CD14-positive monocyte (primary cell): ENCODE data around the gene FRMPD3. TPM values are rescaled to one million over a fixed set of nuclear protein-coding genes. Genes with fewer than 3 reads are reported as not detected.

ENCODE experiments used
- DNase-seq, 3 donors: peaks; one replicate each; pipeline ENCODE4 v3.0.0-alpha.2; 2011 to 2022
- H2AFZ ChIP-seq: 2 replicates; pipeline ENCODE4 v1.6.0; 2012; ENCODE audit warnings: mild to moderate bottlenecking, low read depth, low read length, inconsistent platforms; ENCODE audit not compliant: insufficient read depth, poor library complexity, severe bottlenecking
- H3K27ac ChIP-seq, 2 donors: 1 replicate in 1 of 2; 2 replicates in 1 of 2; pipeline ENCODE4 v1.5.1; 2012 to 2013; ENCODE audit warnings: low read length in 2 of 2, control low read depth in 1 of 2, inconsistent platforms in 1 of 2, low read depth in 1 of 2, mild to moderate bottlenecking in 1 of 2
- H3K27me3 ChIP-seq, 2 donors: one replicate each; pipeline versions ENCODE4 v1.6.0 to v1.6.1; 2011 to 2013; ENCODE audit warnings: low read length in 2 of 2; ENCODE audit not compliant: control insufficient read depth in 2 of 2, insufficient read depth in 2 of 2
- H3K36me3 ChIP-seq, 2 donors: replicated peaks in 1 of 2; 1 replicate in 1 of 2; 2 replicates in 1 of 2; pipeline versions ENCODE4 v1.5.1 to v1.6.1; 2012 to 2013; ENCODE audit warnings: low read length in 2 of 2, control low read depth in 1 of 2, inconsistent platforms in 1 of 2, mild to moderate bottlenecking in 1 of 2; ENCODE audit not compliant: insufficient read depth in 2 of 2, control insufficient read depth in 1 of 2
- H3K4me1 ChIP-seq, 2 donors: 1 replicate in 1 of 2; 2 replicates in 1 of 2; pipeline versions ENCODE4 v1.5.1 to v1.6.1; 2012 to 2013; ENCODE audit warnings: low read length in 2 of 2, control low read depth in 1 of 2, inconsistent platforms in 1 of 2, mild to moderate bottlenecking in 1 of 2, moderate library complexity in 1 of 2; ENCODE audit not compliant: insufficient read depth in 2 of 2, control insufficient read depth in 1 of 2
- H3K4me2 ChIP-seq: replicated peaks from 2 replicates; pipeline ENCODE3; 2012; ENCODE audit warnings: low read length, moderate library complexity, mild to moderate bottlenecking; ENCODE audit not compliant: poor library complexity, severe bottlenecking; ENCODE audit errors: extremely low read depth
- H3K4me3 ChIP-seq, 3 experiments: fragments of 200-600 bp in 1 of 3; sonication (generic) in 1 of 3; replicated peaks in 1 of 3; 1 replicate in 2 of 3; 2 replicates in 1 of 3; pipeline ENCODE4 v1.5.1; 2011 to 2013; ENCODE audit warnings: low read length in 3 of 3, mild to moderate bottlenecking in 3 of 3, control low read depth in 2 of 3, low read depth in 2 of 3, inconsistent platforms in 1 of 3, moderate library complexity in 1 of 3
- H3K79me2 ChIP-seq: 2 replicates; pipeline ENCODE4 v1.6.0; 2012; ENCODE audit warnings: mild to moderate bottlenecking, control low read depth, inconsistent platforms, low read length, moderate library complexity; ENCODE audit not compliant: insufficient read depth
- H3K9ac ChIP-seq: 2 replicates; pipeline ENCODE4 v1.6.0; 2017; ENCODE audit warnings: low read length, mild to moderate bottlenecking; ENCODE audit not compliant: insufficient read depth, poor library complexity, severe bottlenecking
- H3K9me3 ChIP-seq, 2 donors: replicated peaks in 1 of 2; 1 replicate in 1 of 2; 2 replicates in 1 of 2; pipeline versions ENCODE4 v1.5.1 to v1.6.1; 2012 to 2013; ENCODE audit warnings: low read length in 2 of 2, control low read depth in 1 of 2; ENCODE audit not compliant: control insufficient read depth in 1 of 2, insufficient read depth in 1 of 2
- H4K20me1 ChIP-seq: 2 replicates; pipeline ENCODE4 v1.6.0; 2012; ENCODE audit warnings: mild to moderate bottlenecking, low read length, control low read depth, moderate library complexity; ENCODE audit not compliant: insufficient read depth
- H3K27ac Mint-ChIP-seq, 7 donors: one replicate each; pipeline ENCODE4 v1.8.0; 2020; ENCODE audit warnings: mild to moderate bottlenecking in 7 of 7, mixed read lengths in 7 of 7, moderate library complexity in 6 of 7, inconsistent platforms in 2 of 7
- H3K27me3 Mint-ChIP-seq, 3 donors: one replicate each; pipeline ENCODE4 v1.8.0; 2021 to 2022; ENCODE audit warnings: low read depth in 3 of 3, mild to moderate bottlenecking in 3 of 3, mixed read lengths in 3 of 3, moderate library complexity in 3 of 3, inconsistent platforms in 1 of 3
- H3K36me3 Mint-ChIP-seq, 2 donors: one replicate each; pipeline ENCODE4 v1.8.0; 2020; ENCODE audit warnings: mixed read lengths in 2 of 2, inconsistent platforms in 1 of 2, mild to moderate bottlenecking in 1 of 2
- H3K4me1 Mint-ChIP-seq: one replicate; pipeline ENCODE4 v1.8.0; 2020; ENCODE audit warnings: mild to moderate bottlenecking, mixed read lengths
- H3K4me3 Mint-ChIP-seq, 2 donors: one replicate each; pipeline ENCODE4 v1.8.0; 2020; ENCODE audit warnings: mild to moderate bottlenecking in 2 of 2, mixed read lengths in 2 of 2, moderate library complexity in 1 of 2
- H3K9me3 Mint-ChIP-seq, 7 donors: one replicate each; pipeline ENCODE4 v1.8.0; 2020 to 2022; ENCODE audit warnings: mixed read lengths in 7 of 7, mild to moderate bottlenecking in 6 of 7, moderate library complexity in 6 of 7, inconsistent platforms in 2 of 7
- CTCF ChIP-seq: fragments of 200-600 bp; IDR thresholded peaks from one replicate; pipeline ENCODE4 v1.8.0; 2022; ENCODE audit warnings: antibody characterized with exemption, mild to moderate bottlenecking
- WGBS: methylation state at CpG from one replicate; pipeline ENCODE4 v1.1.5; 2013; ENCODE audit warnings: missing lambda C conversion rate; ENCODE audit not compliant: insufficient coverage; 5-methylcytosine and 5-hydroxymethylcytosine counted together
- intact Hi-C, 2 donors: fragments of 100-400 bp; cut with micrococcal nuclease; formaldehyde crosslinking; loops; one replicate each; pipeline versions ENCODE4 v1.15.0 to v1.15.1; 2023
- polyA plus RNA-seq, 3 donors: library from polyadenylated mRNA; depleted of rRNA in 1 of 3; unstranded in 2 of 3; stranded (reverse) in 1 of 3; fragments of 300-500 nt in 2 of 3; fragments of >200 nt in 1 of 3; fragmentation: Illumina TruSeq in 2 of 3; gene quantifications; 1 replicate in 2 of 3; 2 replicates in 1 of 3; pipeline ENCODE4 v1.2.3, GENCODE V29; 2012 to 2021

Gene FRMPD3
- polyA plus RNA-seq, 3 donors: not detected

- Histone ChIP-seq H3K79me2 (no peaks in the 10 kb centered on the region), H3K27ac (no peak overlapping the region), H3K9me3 (peaks cover 0 to 18% of the 10 kb centered on the region in 2 donors), H3K27me3 (peaks cover 5 to 55% of the 10 kb centered on the region in 2 donors), H3K4me1 (no peaks in the 10 kb centered on the region), H3K36me3 (no peaks in the 10 kb centered on the region), H3K4me2 (no peak overlapping the region), H3K4me3 (no peak overlapping the region), H2AFZ (no peak overlapping the region), H3K9ac (no peak overlapping the region), H4K20me1 (no peaks in the 10 kb centered on the region)
- no CpG with 5 or more reads among the region's 11 CpGs for WGBS
- Mint-ChIP-seq H3K9me3 (peaks cover 0 to 8% (median 3%) of the 10 kb centered on the region in 7 donors), H3K4me3 (no peak overlapping the region), H3K36me3 (no peaks in the 10 kb centered on the region), H3K4me1 (peaks cover 3% of the 10 kb centered on the region), H3K27me3 (peaks cover 43 to 60% (median 49%) of the 10 kb centered on the region in 3 donors), H3K27ac (no peak overlapping the region)
- no peak for TF ChIP-seq CTCF
- DNase-seq: no peak
- intact Hi-C loops: no loop called here
Measured at GRCh38 chrX:107451731-107452130, 2.3 kb downstream of the FRMPD3 start.

GRCh38 chrX:107452581-107452980, 3.1 kb downstream of the FRMPD3 start:
- no peaks in the 10 kb centered on the region for H3K79me2 ChIP-seq
- H3K9ac ChIP-seq: no peak overlapping the region
- no peak overlapping the region for H3K4me2 ChIP-seq
- no peak overlapping the region for H2AFZ ChIP-seq
- no peak overlapping the region for H3K27ac ChIP-seq
- H4K20me1 ChIP-seq: no peaks in the 10 kb centered on the region
- intact Hi-C loops: no loop called here
- H3K27me3 Mint-ChIP-seq: peaks cover 39 to 53% (median 41%) of the 10 kb centered on the region in 3 donors
- peaks cover 0 to 18% of the 10 kb centered on the region in 2 donors for H3K9me3 ChIP-seq
- H3K36me3 ChIP-seq: no peaks in the 10 kb centered on the region
- DNase-seq: no peak
- TF ChIP-seq CTCF: no peak
- no peaks in the 10 kb centered on the region for H3K4me1 ChIP-seq
- H3K9me3 Mint-ChIP-seq: peaks cover 0 to 8% (median 3%) of the 10 kb centered on the region in 7 donors
- WGBS: 23% methylated on average over 2 of the region's 6 CpGs
- no peaks in the 10 kb centered on the region for H3K36me3 Mint-ChIP-seq
- H3K4me1 Mint-ChIP-seq: peaks cover 3% of the 10 kb centered on the region
- H3K4me3 ChIP-seq: no peak overlapping the region
- no peak overlapping the region for H3K4me3 Mint-ChIP-seq
- peaks cover 5 to 51% of the 10 kb centered on the region in 2 donors for H3K27me3 ChIP-seq
- no peak overlapping the region for H3K27ac Mint-ChIP-seq
